ENCODE results near the gene SLC44A1.
A peak's percentile ranks its signal among the peaks of the same experiment; 100 is the strongest.

The SLC44A1 gene

GRCh38 chr9:105318729-105319191 is 74.3 kb downstream of the SLC44A1 start:
- no peak overlapping the region for H3K4me3 ChIP-seq (ENCODE audit: low read depth, low read length)
- no peaks in the 10 kb centered on the region for H3K9me3 ChIP-seq (ENCODE audit: control insufficient read depth, insufficient read depth, low read length)
- no peak overlapping the region for H3K9ac ChIP-seq (ENCODE audit: low read depth, low read length)
- peaks cover 16% of the 10 kb centered on the region for H3K36me3 ChIP-seq (ENCODE audit: control insufficient read depth, insufficient read depth, low read length)
- peak overlapping the region; percentile 6 for H3K27ac ChIP-seq (ENCODE audit: low read depth, low read length)
- no peaks in the 10 kb centered on the region; the same call in 1 of the 2 replicates for H3K4me1 ChIP-seq (ENCODE audit: control insufficient read depth, insufficient read depth, low read length)
- H3K27me3 ChIP-seq (ENCODE audit: control insufficient read depth, insufficient read depth, low read length) = no peaks in the 10 kb centered on the region

GRCh38 chr9:105319202-105319813 is 74.9 kb downstream of the SLC44A1 start:
- peak overlapping the region; percentile 6 for H3K27ac ChIP-seq (ENCODE audit: low read depth, low read length)
- no peak overlapping the region for H3K4me3 ChIP-seq (ENCODE audit: low read depth, low read length)
- no peaks in the 10 kb centered on the region for H3K9me3 ChIP-seq (ENCODE audit: control insufficient read depth, insufficient read depth, low read length)
- peaks cover 16% of the 10 kb centered on the region for H3K36me3 ChIP-seq (ENCODE audit: control insufficient read depth, insufficient read depth, low read length)
- no peak overlapping the region for H3K9ac ChIP-seq (ENCODE audit: low read depth, low read length)
- no peaks in the 10 kb centered on the region for H3K27me3 ChIP-seq (ENCODE audit: control insufficient read depth, insufficient read depth, low read length)
- no peaks in the 10 kb centered on the region; the same call in 1 of the 2 replicates for H3K4me1 ChIP-seq (ENCODE audit: control insufficient read depth, insufficient read depth, low read length)

GRCh38 chr9:105320568-105320967 is 76.1 kb downstream of the SLC44A1 start:
- H3K4me1 ChIP-seq (ENCODE audit: control insufficient read depth, insufficient read depth, low read length) = no peaks in the 10 kb centered on the region
- no peaks in the 10 kb centered on the region for H3K27me3 ChIP-seq (ENCODE audit: control insufficient read depth, insufficient read depth, low read length)
- peaks cover 16% of the 10 kb centered on the region for H3K36me3 ChIP-seq (ENCODE audit: control insufficient read depth, insufficient read depth, low read length)
- no peak overlapping the region for H3K27ac ChIP-seq (ENCODE audit: low read depth, low read length)
- no peak overlapping the region for H3K9ac ChIP-seq (ENCODE audit: low read depth, low read length)
- no peaks in the 10 kb centered on the region for H3K9me3 ChIP-seq (ENCODE audit: control insufficient read depth, insufficient read depth, low read length)
- H3K4me3 ChIP-seq (ENCODE audit: low read depth, low read length) = no peak overlapping the region

- Histone ChIP-seq H3K27me3 (ENCODE audit: control insufficient read depth, insufficient read depth, low read length) (no peaks in the 10 kb centered on the region), H3K9ac (ENCODE audit: low read depth, low read length) (no peak overlapping the region), H3K36me3 (ENCODE audit: control insufficient read depth, insufficient read depth, low read length) (no peaks in the 10 kb centered on the region), H3K4me1 (ENCODE audit: control insufficient read depth, insufficient read depth, low read length) (no peaks in the 10 kb centered on the region), H3K9me3 (ENCODE audit: control insufficient read depth, insufficient read depth, low read length) (no peaks in the 10 kb centered on the region), H3K4me3 (ENCODE audit: low read depth, low read length) (no peak overlapping the region), H3K27ac (ENCODE audit: low read depth, low read length) (no peak overlapping the region)
Measured at GRCh38 chr9:105328296-105328695, 83.8 kb downstream of the SLC44A1 start.

GRCh38 chr9:105328872-105329718 is 84.6 kb downstream of the SLC44A1 start:
- Histone ChIP-seq H3K9me3 (ENCODE audit: control insufficient read depth, insufficient read depth, low read length) (no peaks in the 10 kb centered on the region), H3K4me3 (ENCODE audit: low read depth, low read length) (no peak overlapping the region), H3K36me3 (ENCODE audit: control insufficient read depth, insufficient read depth, low read length) (no peaks in the 10 kb centered on the region), H3K27ac (ENCODE audit: low read depth, low read length) (no peak overlapping the region), H3K4me1 (ENCODE audit: control insufficient read depth, insufficient read depth, low read length) (no peaks in the 10 kb centered on the region), H3K27me3 (ENCODE audit: control insufficient read depth, insufficient read depth, low read length) (no peaks in the 10 kb centered on the region), H3K9ac (ENCODE audit: low read depth, low read length) (no peak overlapping the region)

- no peak overlapping the region for H3K27ac ChIP-seq (ENCODE audit: low read depth, low read length)
- no peak overlapping the region for H3K4me3 ChIP-seq (ENCODE audit: low read depth, low read length)
- no peaks in the 10 kb centered on the region for H3K4me1 ChIP-seq (ENCODE audit: control insufficient read depth, insufficient read depth, low read length)
Measured at GRCh38 chr9:105329719-105330062, 85.2 kb downstream of the SLC44A1 start.

GRCh38 chr9:105330201-105330600 is 85.8 kb downstream of the SLC44A1 start:
- Histone ChIP-seq H3K9ac (ENCODE audit: low read depth, low read length) (no peak overlapping the region), H3K27ac (ENCODE audit: low read depth, low read length) (no peak overlapping the region), H3K9me3 (ENCODE audit: control insufficient read depth, insufficient read depth, low read length) (no peaks in the 10 kb centered on the region)

More at GRCh38 chr9:105329719-105330062, 85.2 kb downstream of the SLC44A1 start:
- no peaks in the 10 kb centered on the region for H3K9me3 ChIP-seq (ENCODE audit: control insufficient read depth, insufficient read depth, low read length)
- no peak overlapping the region for H3K9ac ChIP-seq (ENCODE audit: low read depth, low read length)
- no peaks in the 10 kb centered on the region for H3K36me3 ChIP-seq (ENCODE audit: control insufficient read depth, insufficient read depth, low read length)
- no peaks in the 10 kb centered on the region for H3K27me3 ChIP-seq (ENCODE audit: control insufficient read depth, insufficient read depth, low read length)

GRCh38 chr9:105330755-105331154 is 86.3 kb downstream of the SLC44A1 start:
- peaks cover 6% of the 10 kb centered on the region for H3K36me3 ChIP-seq (ENCODE audit: control insufficient read depth, insufficient read depth, low read length)
- H3K27me3 ChIP-seq (ENCODE audit: control insufficient read depth, insufficient read depth, low read length) = no peaks in the 10 kb centered on the region
- H3K9ac ChIP-seq (ENCODE audit: low read depth, low read length) = no peak overlapping the region
- no peaks in the 10 kb centered on the region for H3K9me3 ChIP-seq (ENCODE audit: control insufficient read depth, insufficient read depth, low read length)
- H3K4me1 ChIP-seq (ENCODE audit: control insufficient read depth, insufficient read depth, low read length) = no peaks in the 10 kb centered on the region
- no peak overlapping the region for H3K4me3 ChIP-seq (ENCODE audit: low read depth, low read length)
- H3K27ac ChIP-seq (ENCODE audit: low read depth, low read length) = no peak overlapping the region

More at GRCh38 chr9:105330201-105330600, 85.8 kb downstream of the SLC44A1 start:
- H3K36me3 ChIP-seq (ENCODE audit: control insufficient read depth, insufficient read depth, low read length) = peaks cover under 1% of the 10 kb centered on the region
- H3K4me3 ChIP-seq (ENCODE audit: low read depth, low read length) = no peak overlapping the region
- H3K4me1 ChIP-seq (ENCODE audit: control insufficient read depth, insufficient read depth, low read length) = no peaks in the 10 kb centered on the region
- H3K27me3 ChIP-seq (ENCODE audit: control insufficient read depth, insufficient read depth, low read length) = no peaks in the 10 kb centered on the region

GRCh38 chr9:105331160-105331559 is 86.7 kb downstream of the SLC44A1 start:
- H3K27ac ChIP-seq (ENCODE audit: low read depth, low read length) = no peak overlapping the region
- H3K4me3 ChIP-seq (ENCODE audit: low read depth, low read length) = no peak overlapping the region
- H3K36me3 ChIP-seq (ENCODE audit: control insufficient read depth, insufficient read depth, low read length) = peaks cover 9% of the 10 kb centered on the region
- no peaks in the 10 kb centered on the region for H3K9me3 ChIP-seq (ENCODE audit: control insufficient read depth, insufficient read depth, low read length)
- no peak overlapping the region for H3K9ac ChIP-seq (ENCODE audit: low read depth, low read length)
- no peaks in the 10 kb centered on the region for H3K27me3 ChIP-seq (ENCODE audit: control insufficient read depth, insufficient read depth, low read length)
- no peaks in the 10 kb centered on the region for H3K4me1 ChIP-seq (ENCODE audit: control insufficient read depth, insufficient read depth, low read length)

- no peak overlapping the region for H3K9ac ChIP-seq (ENCODE audit: low read depth, low read length)
- H3K27ac ChIP-seq (ENCODE audit: low read depth, low read length) = no peak overlapping the region
Measured at GRCh38 chr9:105331755-105332154, 87.3 kb downstream of the SLC44A1 start.

GRCh38 chr9:105332471-105332870 is 88.0 kb downstream of the SLC44A1 start:
- H3K27ac ChIP-seq (ENCODE audit: low read depth, low read length) = no peak overlapping the region

More at GRCh38 chr9:105331755-105332154, 87.3 kb downstream of the SLC44A1 start:
- H3K27me3 ChIP-seq (ENCODE audit: control insufficient read depth, insufficient read depth, low read length) = no peaks in the 10 kb centered on the region
- peaks cover 15% of the 10 kb centered on the region for H3K36me3 ChIP-seq (ENCODE audit: control insufficient read depth, insufficient read depth, low read length)
- H3K4me3 ChIP-seq (ENCODE audit: low read depth, low read length) = no peak overlapping the region
- H3K9me3 ChIP-seq (ENCODE audit: control insufficient read depth, insufficient read depth, low read length) = no peaks in the 10 kb centered on the region
- no peaks in the 10 kb centered on the region for H3K4me1 ChIP-seq (ENCODE audit: control insufficient read depth, insufficient read depth, low read length)

More at GRCh38 chr9:105332471-105332870, 88.0 kb downstream of the SLC44A1 start:
- no peaks in the 10 kb centered on the region for H3K4me1 ChIP-seq (ENCODE audit: control insufficient read depth, insufficient read depth, low read length)
- H3K36me3 ChIP-seq (ENCODE audit: control insufficient read depth, insufficient read depth, low read length) = peaks cover 22% of the 10 kb centered on the region
- no peaks in the 10 kb centered on the region for H3K9me3 ChIP-seq (ENCODE audit: control insufficient read depth, insufficient read depth, low read length)
- no peaks in the 10 kb centered on the region for H3K27me3 ChIP-seq (ENCODE audit: control insufficient read depth, insufficient read depth, low read length)
- H3K4me3 ChIP-seq (ENCODE audit: low read depth, low read length) = no peak overlapping the region
- H3K9ac ChIP-seq (ENCODE audit: low read depth, low read length) = no peak overlapping the region
